H1 (cell line): ENCODE results near the gene GMCL2. TPM values are rescaled to one million over a fixed set of nuclear protein-coding genes. Genes with fewer than 3 reads are reported as not detected.

Experiments
- E2F6 ChIP-seq: IDR thresholded peaks from 2 replicates; pipeline ENCODE4 v1.6.1; 2012; ENCODE audit warnings: inconsistent platforms
- KDM1A ChIP-seq: fragments of 200-600, 300-600 bp; sonication (generic); IDR thresholded peaks from 2 replicates; pipeline ENCODE4 v1.7.1; 2016; ENCODE audit warnings: mild to moderate bottlenecking, low read length, borderline replicate concordance
- RAD21 ChIP-seq, 2 experiments: IDR thresholded peaks in 1 of 2; conservative IDR thresholded peaks in 1 of 2; 2 replicates each; pipeline ENCODE4 v1.6.1; 2011; ENCODE audit warnings: low read depth in 2 of 2, low read length in 2 of 2, improper control_type of control experiment in 1 of 2, inconsistent platforms in 1 of 2, mild to moderate bottlenecking in 1 of 2, moderate library complexity in 1 of 2
- TEAD4 ChIP-seq: IDR thresholded peaks from 2 replicates; pipeline ENCODE4 v1.6.1; 2012; ENCODE audit warnings: low read depth, low read length, inconsistent platforms, mixed read lengths
- polyA plus RNA-seq, 7 experiments: library from polyadenylated mRNA; depleted of rRNA in 3 of 7; stranded (reverse) in 5 of 7; unstranded in 2 of 7; fragments of >200 nt in 5 of 7; fragments of 200-250 nt in 2 of 7; gene quantifications; 1 replicate in 5 of 7; 2 replicates in 1 of 7; 4 replicates in 1 of 7; pipeline versions ENCODE4 v1.2.1 to v1.2.3, GENCODE V29; 2011 to 2013; ENCODE audit warnings: missing spikeins in 2 of 7, mixed read lengths in 2 of 7
- total RNA-seq: library from RNA; stranded (reverse); fragmentation: NEBNext Ultra II Directional; extraction: Animal tissue kit (Norgen Biotek cat#: 25700); gene quantifications from 2 replicates; pipeline ENCODE4 v1.2.1, GENCODE V29; 2021

GMCL2 gene
- total and polyA plus RNA-seq, 2 of the 8 experiments (the other 6 are each of a cell fraction or from before 2014, with no cell fraction given): 0.13 TPM; not detected in 1

- peak; percentile 86 to 88 for TF ChIP-seq RAD21 (IDR thresholded peaks at IDR 0.05 in 1 of 2, conservative IDR thresholded peaks at IDR 0.05 in 1 of 2; ENCODE audit: low read depth in 2 of 2, low read length in 2 of 2)
- peak; percentile 59; the same call in 1 of the 2 replicates for TF ChIP-seq TEAD4
- TF ChIP-seq E2F6: peak; percentile 78
- peak; percentile 99 for TF ChIP-seq KDM1A
Measured at GRCh38 chr5:178234750-178235587, 47.8 kb upstream of the GMCL2 start (continued).
